T-helper 2 cell (primary cell): ENCODE measurements around the gene NHEJ1.
"Not testable (repeated sequence)": the region's sequence is repeated elsewhere in the genome, so short reads cannot be mapped to it uniquely, and the experiment has no call there.

Source experiments
- DNase-seq, 5 experiments: peaks; one replicate each; pipeline versions ENCODE4 v3.0.0 to v3.0.0-alpha.2; 2012 to 2022
- total RNA-seq, 2 donors: gene quantifications; one replicate each; lab custom pipeline; 2026; lab: John Stamatoyannopoulos, UW

The NHEJ1 gene, protein sequence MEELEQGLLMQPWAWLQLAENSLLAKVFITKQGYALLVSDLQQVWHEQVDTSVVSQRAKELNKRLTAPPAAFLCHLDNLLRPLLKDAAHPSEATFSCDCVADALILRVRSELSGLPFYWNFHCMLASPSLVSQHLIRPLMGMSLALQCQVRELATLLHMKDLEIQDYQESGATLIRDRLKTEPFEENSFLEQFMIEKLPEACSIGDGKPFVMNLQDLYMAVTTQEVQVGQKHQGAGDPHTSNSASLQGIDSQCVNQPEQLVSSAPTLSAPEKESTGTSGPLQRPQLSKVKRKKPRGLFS
- 5.3 to 7.1 reads per million in 2 donors for total RNA-seq

DNA sequence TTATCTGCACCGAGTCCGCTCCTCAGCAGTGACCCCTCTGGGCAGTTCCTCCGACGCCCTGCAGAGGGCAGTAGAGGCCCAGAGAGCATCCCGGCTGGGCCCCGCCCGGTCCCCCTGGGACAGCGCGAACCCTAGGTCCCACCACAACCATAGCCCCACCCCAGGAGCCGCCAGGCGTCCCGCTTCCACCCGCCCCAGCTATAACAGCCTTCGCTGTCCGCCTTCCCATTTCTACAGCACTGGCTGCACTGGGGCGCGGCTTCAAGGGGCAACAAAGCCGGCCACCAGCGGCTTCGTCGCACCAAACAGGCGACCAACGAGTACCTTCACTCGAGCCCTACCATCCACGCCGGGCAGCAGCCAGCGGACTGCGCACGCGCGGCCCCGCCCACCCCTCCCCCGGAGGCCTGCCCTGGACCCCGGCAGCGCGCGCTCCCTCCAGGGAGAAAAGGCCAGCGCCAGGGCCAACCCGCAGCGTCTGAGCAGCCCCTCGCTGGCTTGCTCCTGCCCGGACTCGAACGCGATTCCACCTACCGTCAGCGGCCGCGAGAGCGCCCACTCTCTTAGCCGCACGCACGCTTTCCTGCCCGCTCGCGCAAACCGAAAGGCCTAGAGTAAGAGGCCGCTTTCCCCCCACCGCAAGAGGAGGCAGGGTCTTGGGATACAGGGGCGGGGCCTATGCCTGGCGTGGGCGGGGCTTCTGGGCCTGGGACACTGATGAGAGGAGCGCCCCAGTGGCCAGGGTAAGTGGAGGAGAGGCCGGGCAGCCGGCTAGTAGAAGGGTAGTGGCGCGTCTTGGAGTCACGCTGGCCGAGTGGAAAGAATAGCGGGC is at the start of gene NHEJ1:
Gene NHEJ1 (minus strand): TSS at position 630 of the 832 bp plus-strand sequence. CDS start 2,453 bp downstream, outside the sequence.
- peak; percentile 77 to 91 (median 87) for DNase-seq

DNA sequence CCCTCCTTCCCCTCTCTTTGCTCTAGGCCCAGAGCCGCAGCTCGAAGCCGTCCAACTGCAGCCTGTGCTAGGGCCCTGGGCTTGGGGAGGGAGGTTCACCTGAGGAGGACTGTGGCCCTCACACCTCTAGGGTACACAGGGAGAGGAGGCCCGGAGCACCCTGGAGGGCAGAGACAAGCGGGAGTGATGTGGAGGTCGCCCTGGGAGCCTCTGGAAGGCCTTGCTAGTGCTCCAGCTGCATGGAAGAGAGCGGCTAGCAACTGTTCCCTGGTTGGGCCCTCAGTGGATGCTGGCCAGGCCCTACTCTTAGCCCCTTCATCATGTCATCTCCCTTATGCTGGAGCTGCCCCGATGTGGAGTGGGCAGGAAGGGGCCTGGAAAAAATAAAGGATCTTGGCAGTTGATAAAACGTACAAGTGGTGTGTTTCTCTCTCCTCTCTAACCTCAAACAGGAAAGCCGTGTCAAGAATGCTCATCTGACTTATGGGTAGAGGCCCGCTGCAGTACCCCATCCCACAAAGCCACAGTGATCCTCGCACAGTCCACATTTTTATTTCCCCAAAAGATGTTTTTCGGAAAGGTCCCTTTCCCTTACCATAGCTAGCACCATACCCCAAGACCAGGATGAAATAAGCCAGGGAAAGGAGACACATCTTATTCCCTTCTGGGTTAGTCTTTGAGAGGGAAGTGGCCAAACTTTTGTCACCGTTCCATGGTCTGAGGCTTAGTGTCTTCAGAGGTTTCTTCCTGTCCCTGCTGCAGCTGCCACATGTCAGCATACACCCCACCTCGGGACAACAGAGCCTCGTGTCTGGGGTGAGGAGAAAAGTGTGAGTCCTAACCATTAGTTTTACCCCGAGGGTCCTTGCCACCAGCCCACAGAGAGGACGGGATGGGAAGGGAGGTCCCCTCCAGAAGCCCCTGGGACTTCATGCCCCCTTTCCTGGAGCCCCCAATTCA is 48.9 kb upstream of the NHEJ1 start:
- DNase-seq, result no peak

DNA sequence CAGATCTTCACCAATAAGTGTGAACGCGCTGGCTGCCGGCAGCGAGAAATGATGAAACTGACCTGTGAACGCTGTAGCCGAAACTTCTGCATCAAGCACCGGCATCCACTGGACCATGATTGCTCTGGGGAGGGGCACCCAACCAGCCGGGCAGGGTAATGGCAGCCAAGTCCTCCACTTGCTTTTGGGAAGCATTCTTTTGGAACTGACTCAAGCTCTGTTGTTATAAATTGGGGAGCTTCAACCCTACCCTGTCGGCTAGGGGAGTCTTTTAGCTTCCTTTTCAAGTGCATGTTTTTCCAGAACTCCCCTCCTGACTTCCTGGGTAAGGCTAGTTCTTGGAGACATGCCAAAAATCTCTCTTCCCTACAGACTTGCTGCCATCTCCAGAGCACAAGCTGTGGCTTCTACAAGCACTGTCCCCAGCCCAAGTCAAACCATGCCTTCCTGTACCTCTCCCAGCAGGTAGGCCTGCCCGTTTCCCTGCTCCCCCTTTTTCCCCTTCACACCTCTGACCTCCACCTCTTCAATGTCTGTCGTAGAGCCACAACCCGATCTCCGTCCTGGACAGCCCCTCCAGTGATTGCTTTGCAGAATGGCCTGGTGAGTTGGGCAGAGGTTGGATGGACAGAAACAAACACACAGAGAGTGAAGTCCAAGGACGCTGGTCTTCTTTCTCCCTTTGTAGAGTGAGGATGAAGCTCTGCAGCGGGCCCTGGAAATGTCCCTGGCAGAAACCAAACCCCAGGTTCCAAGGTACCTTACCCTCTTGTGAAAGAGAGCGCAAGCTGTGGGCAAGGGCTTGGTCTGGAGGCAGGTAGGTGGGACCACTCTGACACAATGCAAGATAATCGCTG is 47.5 kb upstream of the NHEJ1 start:
- DNase-seq, result no peak

DNA sequence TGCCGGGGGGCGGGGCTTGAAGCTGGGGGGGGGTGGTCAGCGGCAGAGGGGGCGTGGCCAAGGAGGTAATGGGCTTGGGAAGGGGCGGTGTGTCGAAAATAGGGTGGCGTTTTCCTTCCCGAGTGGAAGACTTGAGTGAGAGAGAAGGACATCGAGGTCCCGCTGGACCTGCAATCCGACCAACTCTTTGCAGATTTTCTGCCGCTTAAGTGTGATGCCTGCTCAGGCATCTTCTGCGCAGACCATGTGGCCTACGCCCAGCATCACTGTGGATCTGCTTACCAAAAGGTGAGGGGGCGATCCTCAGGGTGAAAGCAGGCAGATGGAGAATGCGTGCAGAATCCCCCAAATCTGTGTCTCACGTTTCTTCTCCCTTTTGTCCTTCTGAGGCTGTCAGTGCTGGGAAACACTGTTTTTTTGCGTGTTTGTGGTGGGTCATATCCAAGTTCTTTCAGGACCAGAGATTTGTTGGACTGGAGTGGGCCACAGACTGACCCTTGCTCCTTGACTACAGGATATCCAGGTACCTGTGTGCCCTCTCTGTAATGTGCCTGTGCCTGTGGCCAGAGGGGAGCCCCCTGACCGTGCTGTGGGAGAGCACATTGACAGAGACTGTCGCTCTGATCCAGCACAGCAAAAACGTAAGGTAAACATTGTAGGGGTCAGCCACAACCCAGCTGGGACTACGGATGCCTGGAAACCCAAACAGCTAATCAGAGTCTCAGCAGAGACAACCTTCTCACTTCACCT is 46.7 kb upstream of the NHEJ1 start:
- DNase-seq, result no peak

- DNase-seq, result peak; percentile 90 to 96 (median 94)
These were observed 45.9 kb upstream of the NHEJ1 start, which contains the start of gene ZFAND2B for GRCh38 chr2:219206328-219207133. TSS of gene ZFAND2B (plus strand) at chr2:219206782. CDS start at chr2:219206988, 206 bp downstream.

DNA sequence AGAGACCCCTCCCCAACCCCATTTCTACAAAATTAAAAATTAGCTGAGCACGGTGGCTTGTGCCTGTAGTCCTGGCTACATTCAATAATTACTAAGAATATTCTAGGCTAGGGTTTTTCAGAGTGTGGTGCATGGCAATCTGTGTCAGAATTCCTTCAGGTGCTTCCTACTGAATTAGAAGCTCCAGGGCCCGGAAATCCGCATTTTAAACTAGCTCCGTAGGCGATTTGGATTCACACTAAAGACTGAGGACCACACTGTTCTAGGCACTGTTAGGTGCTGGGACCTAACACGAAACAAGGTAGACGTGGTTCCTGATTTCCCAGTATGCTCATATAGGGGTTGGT is 45.3 kb upstream of the NHEJ1 start:
- no peak for DNase-seq

GRCh38 chr2:219205165-219205538 is 44.5 kb upstream of the NHEJ1 start:
- no peak for DNase-seq

GRCh38 chr2:219204425-219205164 is 44.0 kb upstream of the NHEJ1 start:
- DNase-seq, result no peak

DNA sequence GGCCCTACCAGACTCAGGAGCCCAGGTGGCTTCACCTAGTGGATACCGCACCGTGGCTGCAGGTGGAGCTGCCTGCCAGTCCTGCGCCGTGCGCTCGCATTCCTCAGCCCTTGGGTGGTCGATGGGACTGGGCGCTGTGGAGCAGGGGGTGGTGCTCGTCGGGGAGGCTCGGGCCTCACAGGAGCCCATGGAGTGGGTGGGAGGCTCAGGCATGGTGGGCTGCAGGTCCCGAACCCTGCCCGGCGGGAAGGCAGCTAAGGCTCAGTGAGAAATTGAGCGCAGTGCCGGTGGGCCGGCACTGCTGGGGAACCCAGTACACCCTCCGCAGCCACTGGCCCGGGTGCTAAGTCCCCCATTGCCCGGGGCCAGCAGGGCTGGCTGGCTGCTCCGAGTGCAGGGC is 40.7 kb upstream of the NHEJ1 start:
- not testable (repeated sequence) for DNase-seq

DNA sequence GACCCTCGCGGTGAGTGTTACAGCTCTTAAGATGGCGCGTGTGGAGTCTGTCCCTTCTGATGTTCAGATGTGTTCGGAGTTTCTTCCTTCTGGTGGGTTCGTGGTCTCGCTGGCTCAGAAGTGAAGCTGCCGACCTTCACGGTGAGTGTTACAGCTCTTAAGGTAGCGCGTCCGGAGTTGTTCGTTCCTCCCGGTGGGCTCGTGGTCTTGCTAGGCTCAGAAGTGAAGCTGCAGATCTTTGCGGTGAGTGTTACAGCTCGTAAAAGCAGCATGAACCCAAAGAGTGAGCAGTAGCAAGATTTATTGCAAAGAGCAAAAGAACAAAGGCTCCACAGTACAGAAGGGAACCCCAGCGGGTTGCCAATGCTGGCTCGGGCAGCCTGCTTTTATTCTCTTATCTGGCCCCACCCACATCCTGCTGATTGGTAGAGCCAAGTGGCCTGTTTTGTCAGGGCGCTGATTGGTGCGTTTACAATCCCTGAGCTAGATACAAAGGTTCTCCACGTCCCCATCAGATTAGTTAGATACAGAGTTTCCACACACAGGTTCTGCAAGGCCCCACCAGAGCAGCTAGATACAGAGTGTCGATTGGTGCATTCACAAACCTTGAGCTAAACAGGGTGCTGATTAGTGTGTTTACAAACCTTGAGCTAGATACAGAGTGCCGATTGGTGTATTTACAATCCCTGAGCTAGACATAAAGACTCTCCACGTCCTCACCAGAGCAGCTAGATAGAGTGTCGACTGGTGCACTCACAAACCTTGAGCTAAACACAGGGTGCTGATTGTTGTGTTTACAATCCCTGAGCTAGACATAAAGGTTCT is 40.1 kb upstream of the NHEJ1 start:
- peak in 2 of 5 experiments; percentile 41 to 42 for DNase-seq

GRCh38 chr2:219199470-219200211 is 39.0 kb upstream of the NHEJ1 start:
- no peak for DNase-seq

- DNase-seq, result no peak
These were observed 38.4 kb upstream of the NHEJ1 start for GRCh38 chr2:219198974-219199373.

- DNase-seq, result no peak
These were observed 36.8 kb upstream of the NHEJ1 start for GRCh38 chr2:219197388-219197787.

GRCh38 chr2:219186754-219187456 is 26.3 kb upstream of the NHEJ1 start:
- no peak for DNase-seq

DNA sequence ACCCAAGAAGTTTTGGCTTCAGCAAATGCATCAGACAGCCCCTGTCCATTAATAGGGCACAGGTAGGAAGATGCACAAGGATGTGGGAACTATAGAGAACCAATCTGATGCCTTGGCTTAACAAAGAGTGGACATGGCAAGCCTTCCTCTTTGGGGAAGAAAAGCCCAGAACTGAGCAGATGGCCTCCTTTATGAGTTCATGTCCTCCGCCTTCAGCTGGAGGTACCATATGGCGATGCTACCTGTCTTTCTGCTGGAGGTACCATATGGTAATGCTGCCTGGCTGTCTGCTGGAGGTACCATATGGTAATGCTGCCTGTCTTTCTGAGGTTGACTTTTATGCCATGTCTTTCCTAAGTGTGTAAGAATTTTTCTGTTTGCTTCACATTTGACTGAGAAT is 23.5 kb upstream of the NHEJ1 start:
- no peak for DNase-seq

- DNase-seq, result no peak
These were observed 22.6 kb upstream of the NHEJ1 start for GRCh38 chr2:219183151-219183772.
